HG03342 (cell line): ENCODE measurements around the gene PODXL2.
A peak's percentile ranks its signal among the peaks of the same experiment; 100 is the strongest.

Source experiments
- ATAC-seq: cut with Tn5 transposase; IDR thresholded peaks from one replicate; pipeline ENCODE4 v1.9.1; 2021; ENCODE audit warnings: mild to moderate bottlenecking, moderate library complexity; ENCODE audit not compliant: unreplicated experiment

PODXL2 gene

GRCh38 chr3:127628788-127629466 lies at the start of gene PODXL2:
PODXL2 (plus strand) TSS chr3:127629185; CDS start chr3:127629220, 35 bp downstream.
- ATAC-seq: no peak

DNA sequence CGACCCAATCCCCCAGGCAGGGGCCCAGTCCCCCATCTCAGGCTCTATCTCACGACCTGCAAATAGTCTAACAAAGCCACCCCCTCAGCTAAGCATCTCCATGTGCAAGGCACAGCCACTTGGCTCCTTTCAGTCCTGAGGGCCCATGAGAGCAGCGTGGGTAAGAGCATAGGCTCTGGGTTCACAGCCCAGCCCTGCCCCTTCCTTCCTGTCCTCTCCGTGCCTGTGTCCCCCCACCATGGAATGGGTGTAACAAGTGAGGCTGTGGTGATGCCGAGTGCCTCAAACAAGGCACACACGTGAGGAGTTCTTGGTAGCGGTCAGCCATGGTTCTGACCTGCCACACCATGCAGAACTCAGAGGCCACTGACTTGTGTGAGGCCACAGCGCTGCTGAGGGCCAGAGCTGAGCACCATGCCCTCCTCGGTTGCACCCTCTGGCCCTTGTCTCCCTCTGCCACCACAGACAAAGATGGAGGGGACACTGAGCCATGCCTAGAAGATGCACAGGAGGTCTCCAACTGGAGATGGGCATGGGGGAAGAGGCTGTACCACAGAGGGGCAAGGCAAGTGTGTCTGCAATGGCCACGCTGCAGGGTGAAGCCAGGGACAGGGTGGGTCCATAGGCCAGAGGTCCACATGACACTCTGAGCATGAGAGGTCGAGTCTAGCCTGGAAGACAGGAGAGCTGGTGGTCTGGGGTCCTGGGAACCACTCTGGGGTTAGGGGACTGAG lies 48.5 kb upstream of the PODXL2 start:
- ATAC-seq: no peak

GRCh38 chr3:127584734-127585133 lies 44.3 kb upstream of the PODXL2 start:
- ATAC-seq: no peak

- no peak for ATAC-seq
Observed at GRCh38 chr3:127585163-127585812, 43.7 kb upstream of the PODXL2 start.

DNA sequence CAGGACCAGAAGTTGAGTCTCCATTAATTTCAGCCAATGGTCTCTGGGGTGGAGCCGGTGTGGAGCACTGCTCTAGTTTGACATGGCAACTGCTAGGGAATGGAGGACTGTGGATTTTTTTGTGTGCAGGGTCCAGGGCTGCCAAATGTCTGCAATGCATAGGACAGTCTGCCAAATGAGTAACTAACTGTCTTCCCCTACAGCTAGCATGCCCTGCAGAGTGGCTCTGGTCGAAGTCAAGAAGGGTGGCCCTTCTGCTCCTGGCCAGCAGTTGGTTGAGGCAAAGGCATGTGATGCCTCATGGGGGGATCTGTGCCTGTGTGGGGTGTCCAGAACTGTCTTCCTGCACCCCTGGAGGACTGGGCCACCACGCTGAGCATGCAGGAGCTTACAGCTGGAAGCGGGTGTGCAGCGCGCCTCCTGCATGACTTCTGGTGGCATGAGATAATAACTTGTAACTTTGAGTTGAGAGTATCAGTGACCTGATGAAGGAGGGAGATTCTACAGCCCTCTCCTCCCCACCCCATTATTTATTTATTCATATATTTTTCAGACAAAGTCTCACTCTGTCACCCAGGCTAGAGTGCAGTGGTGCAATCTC lies 43.1 kb upstream of the PODXL2 start:
- no peak for ATAC-seq

DNA sequence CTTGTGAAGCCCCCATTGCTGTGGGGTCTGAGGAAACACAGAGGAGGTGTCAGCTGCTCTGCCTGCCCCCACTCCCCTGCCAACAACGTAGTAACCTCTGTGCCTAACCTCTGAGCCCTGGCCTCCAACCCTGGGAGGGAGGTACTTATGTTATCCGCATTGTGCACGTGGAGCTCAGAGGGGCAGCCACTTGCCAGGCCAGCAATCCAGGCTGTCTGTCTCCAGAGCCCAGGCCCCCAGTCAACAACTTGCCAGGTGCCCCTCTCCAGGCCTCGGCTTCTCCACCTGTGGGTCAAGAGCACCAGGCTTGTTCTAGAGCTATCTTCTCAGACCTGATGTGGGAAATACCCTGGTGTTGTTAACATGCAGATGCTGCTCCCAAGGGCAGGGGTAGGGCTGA lies 41.1 kb upstream of the PODXL2 start:
- no peak for ATAC-seq

GRCh38 chr3:127588806-127589577 lies 40.0 kb upstream of the PODXL2 start:
- ATAC-seq: no peak

- peak; percentile 5 for ATAC-seq
Observed at GRCh38 chr3:127589600-127590281, 39.2 kb upstream of the PODXL2 start.

- ATAC-seq: peak; percentile 28
Observed at GRCh38 chr3:127590282-127590592, 38.7 kb upstream of the PODXL2 start.

DNA sequence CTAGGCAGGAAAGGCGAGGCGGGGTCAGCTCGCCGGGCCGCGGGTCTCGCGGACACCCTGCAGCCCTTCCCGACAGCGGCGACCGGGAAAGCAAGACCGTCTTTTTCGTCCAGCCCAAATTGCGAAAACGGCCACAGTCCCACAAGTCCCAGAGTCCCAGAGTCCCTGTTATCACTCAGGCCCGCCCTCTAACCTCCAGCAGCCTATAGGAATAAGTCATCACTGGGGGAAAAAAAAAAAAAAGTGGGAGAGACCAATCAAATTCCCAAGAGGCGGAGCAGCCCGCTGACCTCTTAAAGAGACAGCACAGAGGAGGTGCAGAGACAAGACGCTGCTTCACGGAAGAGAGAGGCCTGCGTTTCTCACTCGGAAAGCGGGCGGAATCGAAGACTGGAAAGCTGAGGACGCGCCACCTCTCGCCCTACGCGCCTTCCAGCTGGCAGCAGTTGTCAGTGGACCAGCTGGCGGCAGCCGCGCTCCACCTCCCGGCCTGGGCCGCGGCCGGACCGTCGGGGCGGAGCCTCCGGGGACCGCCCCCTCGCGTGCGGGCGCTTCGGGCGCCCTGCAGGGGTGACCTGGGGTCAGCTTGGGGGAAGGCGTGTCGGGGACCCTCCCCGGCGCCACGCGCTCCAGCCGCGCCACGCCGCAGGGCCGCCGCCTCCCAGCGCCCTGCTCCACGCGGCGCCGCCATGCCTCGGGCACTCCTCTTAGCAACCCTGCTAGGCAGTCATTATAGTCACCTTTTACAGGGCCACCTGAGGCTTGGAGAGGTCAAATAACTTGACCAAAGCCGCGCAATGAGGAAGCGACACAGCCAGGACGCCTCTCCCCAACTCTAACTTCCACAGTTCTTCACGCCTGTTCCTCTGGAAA lies 38.2 kb upstream of the PODXL2 start, which contains the start of gene TPRA1:
Gene TPRA1 (minus strand): TSS at position 141 of the 873 bp plus-strand sequence. CDS start 10,587 bp downstream, outside the sequence.
- ATAC-seq: peak; percentile 77

- no peak for ATAC-seq
Observed at GRCh38 chr3:127593178-127593577, 35.8 kb upstream of the PODXL2 start.

DNA sequence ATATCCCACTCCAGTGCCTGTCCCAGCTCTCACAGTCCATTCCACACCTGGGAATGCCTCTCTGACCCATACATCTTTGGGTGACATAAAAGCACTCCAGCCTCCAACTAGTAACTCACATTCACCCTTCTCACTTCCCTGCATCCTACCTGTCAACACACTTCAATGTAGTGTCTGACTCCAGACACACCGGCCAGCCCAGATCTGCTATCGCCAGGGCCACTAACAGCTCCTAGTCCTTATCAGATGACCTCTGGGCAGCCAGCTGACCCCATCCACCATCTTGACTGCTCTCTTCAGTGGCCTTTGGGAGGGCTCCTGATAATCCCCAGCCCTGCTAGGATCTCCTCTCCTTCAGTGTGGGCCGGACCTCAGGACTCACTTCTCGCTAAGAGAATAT lies 33.7 kb upstream of the PODXL2 start:
- ATAC-seq: no peak

- no peak for ATAC-seq
Observed at GRCh38 chr3:127597020-127597771, 31.8 kb upstream of the PODXL2 start.

DNA sequence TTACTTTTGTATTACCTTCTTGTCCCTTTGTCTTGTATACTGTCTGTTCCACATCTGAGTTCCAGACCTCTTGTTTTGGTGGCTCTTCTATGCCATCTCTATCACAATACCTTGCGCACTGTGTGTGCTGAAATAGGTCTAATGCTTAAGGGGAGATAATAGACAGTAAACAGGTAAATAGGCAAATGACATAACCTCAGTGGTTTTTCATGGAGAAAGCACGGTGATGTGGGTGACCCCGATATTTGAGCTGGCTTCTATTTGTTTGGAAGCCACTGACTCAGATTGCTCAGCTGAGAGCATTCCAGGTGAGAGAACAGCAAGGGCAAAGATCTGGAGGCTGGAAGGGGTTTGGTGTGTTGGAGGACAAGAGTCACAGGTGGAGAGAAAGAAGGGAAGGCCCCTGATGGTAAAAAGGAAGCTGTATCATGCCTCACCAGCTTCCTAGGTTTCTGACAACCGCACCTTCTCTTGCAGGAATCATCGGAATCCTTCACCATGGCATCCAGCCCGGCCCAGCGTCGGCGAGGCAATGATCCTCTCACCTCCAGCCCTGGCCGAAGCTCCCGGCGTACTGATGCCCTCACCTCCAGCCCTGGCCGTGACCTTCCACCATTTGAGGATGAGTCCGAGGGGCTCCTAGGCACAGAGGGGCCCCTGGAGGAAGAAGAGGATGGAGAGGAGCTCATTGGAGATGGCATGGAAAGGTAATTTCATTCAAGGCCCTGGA lies 30.0 kb upstream of the PODXL2 start:
- ATAC-seq: no peak

DNA sequence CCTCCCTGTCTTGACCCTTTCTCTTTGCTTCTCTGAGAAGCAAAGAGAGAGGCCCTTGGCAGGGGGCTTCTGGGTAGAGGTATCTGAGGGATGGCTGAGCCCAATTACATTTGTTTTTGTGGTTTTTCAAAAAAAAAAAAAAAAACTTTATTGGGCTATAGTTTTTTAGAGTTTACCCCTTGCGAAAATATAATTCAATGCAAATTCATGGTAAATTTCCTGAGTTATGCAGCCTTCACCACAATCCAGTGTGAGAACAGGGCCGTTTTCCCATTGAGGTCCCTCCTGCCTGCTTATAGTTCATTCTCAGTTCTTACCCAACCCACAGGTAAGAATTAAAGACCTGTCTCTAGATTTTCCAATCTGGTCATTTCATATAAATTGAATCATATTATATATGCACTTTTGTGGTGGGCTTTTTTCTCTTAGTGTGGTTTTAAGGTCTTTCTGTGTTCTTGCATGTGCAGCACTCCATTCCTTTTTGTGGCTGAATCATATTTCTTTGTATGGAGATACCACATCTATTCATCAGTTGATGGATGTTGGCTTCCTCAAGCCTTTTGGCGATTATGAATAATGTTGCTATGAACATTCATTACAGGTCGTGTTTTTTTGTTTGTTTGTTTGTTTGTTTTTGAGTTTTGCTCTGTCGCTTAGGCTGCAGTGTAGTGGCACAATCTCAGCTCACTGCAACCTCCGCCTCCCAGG lies 28.1 kb upstream of the PODXL2 start:
- ATAC-seq: no peak

GRCh38 chr3:127604035-127604434 lies 24.9 kb upstream of the PODXL2 start:
- peak; percentile 63 for ATAC-seq

DNA sequence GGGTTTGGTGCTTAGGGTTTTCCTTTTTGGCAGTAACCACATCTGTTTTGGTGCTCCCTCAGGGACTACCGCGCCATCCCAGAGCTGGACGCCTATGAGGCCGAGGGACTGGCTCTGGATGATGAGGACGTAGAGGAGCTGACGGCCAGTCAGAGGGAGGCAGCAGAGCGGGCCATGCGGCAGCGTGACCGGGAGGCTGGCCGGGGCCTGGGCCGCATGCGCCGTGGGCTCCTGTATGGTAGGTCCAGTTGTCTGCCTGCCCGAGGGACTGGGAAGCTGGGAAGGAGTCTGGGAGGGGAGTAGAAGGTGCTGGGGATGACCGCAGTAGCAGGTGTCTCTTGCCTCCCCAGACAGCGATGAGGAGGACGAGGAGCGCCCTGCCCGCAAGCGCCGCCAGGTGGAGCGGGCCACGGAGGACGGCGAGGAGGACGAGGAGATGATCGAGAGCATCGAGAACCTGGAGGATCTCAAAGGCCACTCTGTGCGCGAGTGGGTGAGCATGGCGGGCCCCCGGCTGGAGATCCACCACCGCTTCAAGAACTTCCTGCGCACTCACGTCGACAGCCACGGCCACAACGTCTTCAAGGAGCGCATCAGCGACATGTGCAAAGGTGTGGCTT lies 24.3 kb upstream of the PODXL2 start:
- no peak for ATAC-seq
